ENCODE data around the gene INO80D. TPM values are rescaled to one million over a fixed set of nuclear protein-coding genes. Genes with fewer than 3 reads are reported as not detected.
"Not testable (repeated sequence)": the region's sequence is repeated elsewhere in the genome, so short reads cannot be mapped to it uniquely, and the experiment has no call there.

INO80D gene
- total RNA-seq (2021; fragmentation: NEBNext Ultra II Directional; extraction: Animal tissue kit (Norgen Biotek cat#: 25700)), result 10 to 100 TPM; 11.3 to 13.1 (median 12.0) TPM
- long read RNA-seq, partial matches to known transcripts, result 2 of 6 reads
- long read RNA-seq, other reads (novel, unspliced or antisense), result 4 of 6 reads

- H3K27ac Mint-ChIP-seq, result peak within 1 kb of the TSS; percentile 100
- H3K4me1 Mint-ChIP-seq (ENCODE audit: low read depth), result peaks cover 22% of the 10 kb centered on the region
- H3K36me3 Mint-ChIP-seq (ENCODE audit: low read depth), result peaks cover 15% of the 10 kb centered on the region
- no peaks in the 10 kb centered on the region for H3K9me3 Mint-ChIP-seq
- peak; percentile 79 for DNase-seq
- H3K27me3 Mint-ChIP-seq (ENCODE audit: insufficient read depth), result peaks cover 3% of the 10 kb centered on the region; the same call in 1 of the 2 replicates
- peak within 1 kb of the TSS; percentile 100 for H3K4me3 Mint-ChIP-seq
- peak; percentile 67 for TF ChIP-seq CTCF (IDR thresholded peaks at IDR 0.05)
These were observed at the start of gene INO80D for GRCh38 chr2:206085742-206086445. TSS of gene INO80D (minus strand) at chr2:206086174. CDS start at chr2:206063016, 23,158 bp downstream.

GRCh38 chr2:206127656-206128055 is 41.7 kb upstream of the INO80D start:
- Mint-ChIP-seq H3K36me3 (ENCODE audit: low read depth) (peaks cover 9% of the 10 kb centered on the region), H3K9me3 (no peaks in the 10 kb centered on the region), H3K4me1 (ENCODE audit: low read depth) (no peaks in the 10 kb centered on the region; the same call in 1 of the 2 replicates), H3K4me3 (no peak overlapping the region), H3K27ac (no peak overlapping the region), H3K27me3 (ENCODE audit: insufficient read depth) (no peaks in the 10 kb centered on the region)
- peak; percentile 17 for DNase-seq
- TF ChIP-seq CTCF (IDR thresholded peaks at IDR 0.05), result 0 out of 2 replicates have a peak, but pooled peaks have one; percentile 11

- Mint-ChIP-seq H3K27ac (no peak overlapping the region), H3K9me3 (no peaks in the 10 kb centered on the region), H3K4me1 (ENCODE audit: low read depth) (no peaks in the 10 kb centered on the region; the same call in 1 of the 2 replicates), H3K27me3 (ENCODE audit: insufficient read depth) (no peaks in the 10 kb centered on the region), H3K36me3 (ENCODE audit: low read depth) (peaks cover 19% of the 10 kb centered on the region), H3K4me3 (no peak overlapping the region)
- DNase-seq, result no peak
- TF ChIP-seq CTCF (IDR thresholded peaks at IDR 0.05), result no peak
These were observed 39.9 kb upstream of the INO80D start for GRCh38 chr2:206125901-206126300.

GRCh38 chr2:206122569-206122968 is 36.6 kb upstream of the INO80D start:
- H3K27me3 Mint-ChIP-seq (ENCODE audit: insufficient read depth), result not testable (repeated sequence)
- peaks cover 24% of the 10 kb centered on the region for H3K36me3 Mint-ChIP-seq (ENCODE audit: low read depth)

GRCh38 chr2:206116278-206116677 is 30.3 kb upstream of the INO80D start:
- H3K27ac Mint-ChIP-seq, result no peak overlapping the region
- no peaks in the 10 kb centered on the region for H3K9me3 Mint-ChIP-seq
- TF ChIP-seq CTCF (IDR thresholded peaks at IDR 0.05), result no peak

More at GRCh38 chr2:206122569-206122968, 36.6 kb upstream of the INO80D start:
- not testable (repeated sequence) for H3K4me3 Mint-ChIP-seq; H3K4me1 Mint-ChIP-seq (ENCODE audit: low read depth); H3K9me3 Mint-ChIP-seq; H3K27ac Mint-ChIP-seq; DNase-seq

GRCh38 chr2:206115026-206115578 is 29.1 kb upstream of the INO80D start:
- peaks cover 30% of the 10 kb centered on the region for H3K36me3 Mint-ChIP-seq (ENCODE audit: low read depth)
- no peak for TF ChIP-seq CTCF (IDR thresholded peaks at IDR 0.05)
- no peak for DNase-seq
- no peaks in the 10 kb centered on the region for H3K27me3 Mint-ChIP-seq (ENCODE audit: insufficient read depth)
- no peaks in the 10 kb centered on the region for H3K9me3 Mint-ChIP-seq
- no peak overlapping the region for H3K27ac Mint-ChIP-seq
- H3K4me1 Mint-ChIP-seq (ENCODE audit: low read depth), result peaks cover 28% of the 10 kb centered on the region
- no peak overlapping the region for H3K4me3 Mint-ChIP-seq

More at GRCh38 chr2:206116278-206116677, 30.3 kb upstream of the INO80D start:
- H3K36me3 Mint-ChIP-seq (ENCODE audit: low read depth), result peaks cover 42% of the 10 kb centered on the region
- H3K4me1 Mint-ChIP-seq (ENCODE audit: low read depth), result peaks cover 28% of the 10 kb centered on the region
- H3K4me3 Mint-ChIP-seq, result no peak overlapping the region
- no peak for DNase-seq
- no peaks in the 10 kb centered on the region for H3K27me3 Mint-ChIP-seq (ENCODE audit: insufficient read depth)
